GM19467 (cell line): ENCODE measurements around the gene DUSP5.
"Not testable (repeated sequence)": the region's sequence is repeated elsewhere in the genome, so short reads cannot be mapped to it uniquely, and the experiment has no call there.

Source experiments
- ATAC-seq: cut with Tn5 transposase; IDR thresholded peaks from one replicate; pipeline ENCODE4 v1.9.1; 2021; ENCODE audit warnings: mild to moderate bottlenecking, moderate library complexity; ENCODE audit not compliant: unreplicated experiment

The DUSP5 gene, protein sequence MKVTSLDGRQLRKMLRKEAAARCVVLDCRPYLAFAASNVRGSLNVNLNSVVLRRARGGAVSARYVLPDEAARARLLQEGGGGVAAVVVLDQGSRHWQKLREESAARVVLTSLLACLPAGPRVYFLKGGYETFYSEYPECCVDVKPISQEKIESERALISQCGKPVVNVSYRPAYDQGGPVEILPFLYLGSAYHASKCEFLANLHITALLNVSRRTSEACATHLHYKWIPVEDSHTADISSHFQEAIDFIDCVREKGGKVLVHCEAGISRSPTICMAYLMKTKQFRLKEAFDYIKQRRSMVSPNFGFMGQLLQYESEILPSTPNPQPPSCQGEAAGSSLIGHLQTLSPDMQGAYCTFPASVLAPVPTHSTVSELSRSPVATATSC

DNA sequence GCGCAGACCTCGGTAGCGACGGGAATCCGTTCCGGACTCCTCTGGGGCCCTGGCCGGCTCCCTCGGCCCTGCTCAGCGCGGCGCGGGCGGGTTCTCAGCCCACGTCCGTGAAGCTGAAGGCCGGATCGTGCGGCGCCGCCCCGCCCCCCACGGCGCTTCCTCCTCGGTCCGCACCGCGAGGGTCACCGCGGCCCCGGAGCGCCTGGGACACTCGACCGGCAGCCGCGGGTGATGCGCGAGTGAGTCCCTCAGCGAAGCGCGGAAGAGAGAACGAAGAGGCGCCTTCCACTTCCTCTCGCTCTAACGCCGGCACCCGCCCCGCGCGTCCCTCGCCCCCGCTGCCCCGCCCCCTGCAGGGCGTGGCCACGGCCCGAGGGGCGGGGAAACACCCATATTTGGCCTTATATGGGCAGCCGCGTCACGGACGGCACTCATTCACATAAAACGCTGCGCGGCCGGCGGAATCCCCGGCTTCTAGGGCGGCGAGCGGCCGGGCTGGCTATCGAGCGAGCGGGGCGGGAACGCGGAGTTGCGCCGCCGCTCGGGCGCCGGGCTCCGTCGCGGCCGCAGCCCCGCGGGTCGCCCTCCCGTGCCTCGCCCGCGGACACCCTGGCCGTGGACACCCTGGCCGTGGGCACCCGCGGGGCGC lies at the start of gene DUSP5:
Gene DUSP5, plus strand, starts transcription at position 470 of the 649 bp plus-strand sequence. CDS start 215 bp downstream, outside the sequence.
- peak; percentile 60 for ATAC-seq

- ATAC-seq = no peak
Observed at GRCh38 chr10:110448682-110449418, 48.9 kb upstream of the DUSP5 start.

- ATAC-seq = no peak
Observed at GRCh38 chr10:110455446-110455845, 42.3 kb upstream of the DUSP5 start.

DNA sequence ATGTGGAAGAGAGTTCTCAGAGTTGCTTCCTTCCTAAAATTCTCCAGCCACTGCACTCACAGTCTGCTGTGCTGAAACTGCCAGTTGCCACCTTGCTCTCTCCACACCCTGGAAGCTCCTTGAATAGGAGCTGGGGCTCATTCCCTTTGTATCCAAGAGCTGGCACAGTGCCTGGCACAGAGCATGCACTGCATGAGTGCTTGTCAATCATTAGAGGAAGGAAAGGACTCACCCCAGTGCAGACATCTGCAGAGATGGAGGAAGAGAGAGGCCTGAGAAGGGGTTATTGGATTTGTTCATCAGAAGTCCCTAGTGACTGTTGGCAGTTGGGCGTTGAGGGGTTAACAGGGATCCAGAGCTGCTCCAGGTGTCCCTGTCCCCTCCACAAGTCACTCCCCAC lies 41.7 kb upstream of the DUSP5 start:
- ATAC-seq = no peak

DNA sequence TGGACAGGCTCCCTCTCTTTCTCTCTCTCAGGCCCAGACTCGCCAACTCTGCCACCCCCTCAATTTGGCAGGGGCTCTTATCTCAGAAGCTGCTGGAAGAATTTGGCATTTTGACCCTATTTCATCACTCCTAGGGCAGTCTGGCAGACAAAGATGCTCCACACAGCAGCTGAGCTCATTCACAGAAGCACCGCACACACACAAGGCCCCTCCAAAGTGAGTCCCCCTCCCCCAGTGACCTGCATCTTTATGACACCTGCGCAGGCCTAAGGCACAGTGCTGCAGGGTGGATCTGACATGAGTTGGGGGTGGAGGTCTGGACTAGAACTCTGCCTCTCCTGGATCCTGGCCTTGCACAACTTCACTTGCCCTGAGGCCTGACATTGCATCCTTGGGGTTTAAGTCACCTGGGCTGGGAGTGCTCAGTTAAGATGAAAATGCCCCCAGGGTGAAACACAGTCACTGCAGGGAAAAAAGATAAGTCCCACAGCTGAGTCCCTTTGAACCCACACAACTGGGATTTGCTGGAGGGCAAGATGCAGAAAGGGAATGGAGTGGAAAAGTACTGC lies 41.1 kb upstream of the DUSP5 start:
- ATAC-seq = no peak

GRCh38 chr10:110457851-110458250 lies 39.9 kb upstream of the DUSP5 start:
- no peak for ATAC-seq

GRCh38 chr10:110458266-110458920 lies 39.3 kb upstream of the DUSP5 start:
- ATAC-seq = no peak

DNA sequence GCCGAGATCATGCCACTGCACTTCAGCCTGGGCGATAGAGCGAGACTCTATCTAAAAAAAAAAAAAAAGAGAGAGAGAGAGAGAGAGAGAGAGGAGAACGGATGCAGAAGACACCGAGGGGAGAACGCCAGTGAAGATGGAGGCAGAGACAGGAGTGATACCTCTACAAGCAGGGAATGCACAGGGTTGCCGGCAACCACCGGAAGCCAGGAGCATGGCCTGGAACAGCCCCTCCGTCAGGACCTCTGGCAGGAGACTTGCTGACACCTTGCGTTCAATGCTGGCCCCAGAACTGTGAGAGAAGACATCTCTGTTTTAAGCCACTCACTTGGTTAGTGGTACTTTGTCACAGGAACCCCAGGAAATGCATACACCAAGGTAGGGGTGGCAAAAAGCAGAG lies 38.1 kb upstream of the DUSP5 start:
- ATAC-seq = no peak

DNA sequence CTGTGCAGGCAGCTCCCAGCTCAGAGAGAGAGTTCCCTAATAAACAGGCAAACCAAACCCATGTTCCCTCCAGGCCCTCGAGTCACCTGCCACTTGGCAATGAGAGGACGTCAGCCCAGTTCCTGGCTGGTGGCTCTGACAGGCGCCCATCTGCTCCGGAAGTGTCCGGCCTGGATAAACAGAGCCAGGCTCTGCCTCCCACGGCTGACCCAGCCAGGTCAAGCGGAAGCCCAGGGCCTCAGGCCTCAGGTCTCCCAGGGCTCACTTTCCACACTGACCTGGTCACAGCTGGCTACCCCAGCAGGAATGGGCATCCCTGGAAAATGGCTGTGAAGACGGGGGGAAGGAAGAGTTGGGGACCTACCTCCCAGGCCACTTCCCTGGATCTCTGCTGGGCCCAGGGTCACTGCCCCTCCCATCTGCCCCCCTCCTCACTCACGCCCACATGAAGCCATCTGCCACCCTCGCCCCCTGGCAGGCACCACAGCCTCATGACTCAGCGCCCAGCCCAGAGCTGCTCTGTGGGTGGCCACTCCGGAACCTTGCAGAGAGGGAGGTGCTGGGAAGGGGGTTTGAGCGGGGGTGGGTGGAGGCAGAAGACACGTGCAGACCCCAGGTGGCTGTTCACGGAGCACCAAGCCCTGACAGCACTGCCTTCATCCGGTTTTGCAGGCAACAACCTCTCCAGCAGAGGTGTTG lies 37.4 kb upstream of the DUSP5 start:
- ATAC-seq = no peak

DNA sequence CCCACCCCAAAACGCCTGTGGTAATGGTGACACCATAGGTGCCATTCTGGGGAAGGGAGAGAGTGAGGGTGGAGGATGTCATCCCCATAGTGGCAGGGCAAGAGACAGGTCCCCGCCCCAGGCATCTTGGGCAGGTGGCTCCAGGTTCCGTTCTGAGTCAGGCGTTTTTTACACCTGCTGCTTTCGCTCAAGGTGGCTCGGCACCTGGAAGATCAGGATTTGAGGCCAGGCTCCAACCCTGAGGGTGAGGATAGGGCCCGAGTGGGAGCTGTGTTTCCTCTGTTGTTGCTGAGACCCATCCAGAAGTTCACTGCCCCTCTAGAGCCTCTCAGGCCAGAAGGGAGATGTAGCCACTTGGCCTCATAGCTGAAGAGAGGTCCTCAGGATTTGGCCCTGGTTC lies 36.6 kb upstream of the DUSP5 start:
- ATAC-seq = no peak

DNA sequence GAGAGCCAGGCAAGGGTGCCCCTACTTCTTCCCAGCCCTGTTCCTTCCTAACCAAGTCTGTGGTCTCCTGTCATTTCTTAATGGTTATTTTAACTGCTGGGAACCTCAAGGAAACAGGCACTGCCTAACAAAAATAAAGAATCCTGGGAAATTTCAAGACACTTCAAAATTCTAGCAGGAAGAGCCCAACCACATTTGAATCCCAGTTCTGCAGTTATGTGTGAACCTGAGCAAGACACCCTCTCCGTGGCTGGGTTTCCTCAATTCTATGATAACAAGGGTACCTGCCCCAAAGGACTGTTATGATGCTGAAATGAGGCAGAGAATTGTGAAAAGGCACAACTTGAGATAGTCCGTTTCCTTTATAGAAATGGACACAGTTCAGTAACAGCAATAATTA lies 36.2 kb upstream of the DUSP5 start:
- no peak for ATAC-seq

GRCh38 chr10:110462166-110463095 lies 35.3 kb upstream of the DUSP5 start:
- no peak for ATAC-seq

GRCh38 chr10:110468258-110468657 lies 29.4 kb upstream of the DUSP5 start:
- ATAC-seq = not testable (repeated sequence)

DNA sequence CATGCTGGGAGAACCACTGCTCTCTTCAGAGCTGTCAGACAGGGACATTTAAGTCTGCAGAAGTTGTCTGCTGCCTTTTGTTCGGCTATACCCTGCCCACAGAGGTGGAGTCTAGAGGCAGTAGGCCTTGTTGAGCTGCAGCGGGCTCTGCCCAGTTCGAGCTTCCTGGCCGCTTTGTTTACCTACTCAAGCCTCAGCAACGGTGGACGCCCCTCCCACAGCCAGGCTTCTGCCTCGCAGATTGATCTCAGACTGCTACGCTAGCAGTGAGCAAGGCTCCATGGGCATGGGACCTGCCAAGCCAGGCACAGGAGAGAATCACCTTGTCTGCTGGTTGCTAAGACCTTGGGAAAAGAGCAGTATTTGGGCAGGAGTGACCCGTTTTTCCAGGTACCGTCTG lies 27.2 kb upstream of the DUSP5 start:
- ATAC-seq = not testable (repeated sequence)

DNA sequence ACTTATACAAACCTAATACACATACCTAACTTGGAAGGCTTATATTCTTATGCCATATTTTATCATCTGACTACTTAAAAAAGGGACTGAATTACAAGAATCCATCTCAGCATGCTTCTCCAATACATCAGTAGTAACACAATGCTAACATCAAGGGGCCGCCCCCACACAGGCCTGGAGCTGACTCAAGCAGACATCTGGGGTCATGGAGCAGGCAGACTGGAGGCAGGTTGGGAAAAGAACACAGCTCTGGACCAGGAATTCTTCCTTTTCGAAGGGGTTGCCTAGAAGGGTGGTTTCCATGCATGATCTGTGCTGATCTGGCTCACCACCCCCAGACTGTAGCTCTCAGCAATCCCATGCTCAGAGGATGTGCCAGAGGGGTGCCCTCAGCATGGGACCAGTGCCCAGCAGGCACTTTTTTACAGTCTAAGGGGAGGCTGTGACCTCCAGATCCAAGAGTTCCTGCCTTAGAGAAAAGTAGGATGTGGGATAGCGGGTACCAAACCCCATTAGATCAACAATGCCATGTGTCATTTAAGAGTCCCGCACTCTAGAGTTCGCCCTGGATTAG lies 26.1 kb upstream of the DUSP5 start:
- no peak for ATAC-seq

DNA sequence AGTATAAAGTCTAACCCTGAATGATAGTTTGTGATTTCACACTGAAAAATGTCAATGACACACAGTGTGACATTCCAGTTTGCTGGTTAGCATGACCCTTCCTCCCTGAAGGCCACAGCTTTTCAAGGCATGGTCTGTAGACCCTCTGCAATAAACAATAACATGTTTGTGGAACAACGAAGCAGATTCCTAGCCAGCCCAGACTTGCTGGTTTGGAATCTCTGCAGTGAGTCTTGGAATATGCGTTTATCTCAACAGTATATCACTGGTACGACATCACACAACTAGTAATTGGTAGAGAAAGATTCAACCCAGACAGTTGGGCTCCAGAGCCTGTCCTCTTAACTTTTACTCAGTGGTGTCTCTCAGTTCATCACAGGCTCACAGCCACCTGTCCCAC lies 23.7 kb upstream of the DUSP5 start:
- ATAC-seq = no peak

DNA sequence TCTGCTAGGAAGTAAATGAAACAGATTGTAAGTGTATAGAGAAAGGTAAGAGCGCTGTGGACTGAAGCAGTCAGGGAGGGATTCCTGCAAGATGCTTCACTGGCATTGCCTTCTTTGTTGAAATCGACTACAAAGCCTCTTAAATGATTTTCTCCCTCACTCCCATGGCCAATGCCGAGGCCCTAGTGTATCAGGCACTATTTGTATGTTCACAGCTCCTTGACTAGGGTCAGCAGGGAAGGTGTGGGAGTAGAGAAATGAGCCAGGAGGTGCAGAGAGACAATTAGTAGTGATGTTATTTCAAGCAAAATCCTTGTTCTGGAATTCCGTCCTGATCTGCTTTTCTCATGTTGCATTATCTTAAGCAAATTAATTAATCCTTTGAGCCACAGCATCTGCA lies 22.9 kb upstream of the DUSP5 start:
- ATAC-seq = no peak

GRCh38 chr10:110475722-110476515 lies 21.8 kb upstream of the DUSP5 start:
- ATAC-seq = no peak
